ENCODE results near the gene FAM83E.

Gene FAM83E

DNA sequence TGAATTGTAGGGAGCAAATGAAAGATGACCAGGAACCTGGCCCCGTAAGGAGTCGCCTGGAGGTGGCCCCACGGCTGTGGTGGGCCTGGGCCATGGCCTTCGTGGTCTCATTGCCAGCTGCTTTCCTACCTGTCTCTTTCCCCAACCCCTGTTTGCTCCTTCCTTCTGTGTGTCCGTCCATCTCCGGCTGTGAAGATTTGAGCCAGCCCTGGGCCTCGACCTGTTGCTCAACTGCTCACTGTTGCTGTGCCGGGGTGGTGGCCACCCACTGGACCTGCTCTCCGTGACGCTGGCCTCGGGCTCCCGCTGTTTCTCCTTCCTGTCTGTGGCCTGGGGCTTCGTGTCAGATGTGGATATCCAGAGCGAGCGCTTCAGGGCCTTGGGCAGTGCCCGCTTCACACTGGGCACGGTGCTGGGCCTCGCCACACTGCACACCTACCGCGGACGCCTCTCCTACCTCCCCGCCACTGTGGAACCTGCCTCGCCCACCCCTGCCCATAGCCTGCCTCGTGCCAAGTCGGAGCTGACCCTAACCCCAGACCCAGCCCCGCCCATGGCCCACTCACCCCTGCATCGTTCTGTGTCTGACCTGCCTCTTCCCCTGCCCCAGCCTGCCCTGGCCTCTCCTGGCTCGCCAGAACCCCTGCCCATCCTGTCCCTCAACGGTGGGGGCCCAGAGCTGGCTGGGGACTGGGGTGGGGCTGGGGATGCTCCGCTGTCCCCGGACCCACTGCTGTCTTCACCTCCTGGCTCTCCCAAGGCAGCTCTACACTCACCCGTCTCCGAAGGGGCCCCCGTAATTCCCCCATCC is 13.8 kb upstream of the FAM83E start:
- DNase-seq = no peak
- ATAC-seq = no peak

- ATAC-seq = no peak
Measured at GRCh38 chr19:48627865-48628314, 13.0 kb upstream of the FAM83E start.

DNA sequence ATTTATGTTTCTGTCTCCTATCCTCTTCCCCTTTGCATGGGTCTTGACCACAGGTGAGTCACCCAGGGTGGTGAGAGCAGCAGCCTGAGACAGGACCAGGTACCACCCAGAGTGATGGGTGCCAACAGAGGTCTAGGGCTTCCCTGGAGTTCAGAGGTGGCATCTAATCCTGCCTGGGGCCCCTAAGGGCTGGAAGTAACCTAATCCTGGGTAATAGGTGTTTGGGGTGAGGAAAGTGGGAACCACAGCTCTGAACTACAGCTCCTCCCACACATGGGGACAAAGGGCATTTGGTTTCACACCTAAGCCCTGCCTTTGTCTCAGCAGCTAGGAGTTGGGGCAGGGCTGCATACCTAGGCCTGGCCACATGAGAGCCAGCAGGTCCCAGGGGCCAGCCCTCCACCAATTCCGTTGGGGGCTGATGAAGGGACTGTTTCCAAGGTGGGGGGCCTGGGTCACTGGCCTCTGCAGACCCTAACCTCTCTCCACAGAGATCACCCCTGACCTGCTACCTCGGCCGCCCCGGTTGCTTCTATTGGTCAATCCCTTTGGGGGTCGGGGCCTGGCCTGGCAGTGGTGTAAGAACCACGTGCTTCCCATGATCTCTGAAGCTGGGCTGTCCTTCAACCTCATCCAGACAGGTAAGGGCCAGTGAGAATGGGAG is 12.5 kb upstream of the FAM83E start:
- DNase-seq (peak; percentile 49), ATAC-seq (peak; percentile 49)

More at GRCh38 chr19:48627865-48628314, 13.0 kb upstream of the FAM83E start:
- DNase-seq = no peak

GRCh38 chr19:48625891-48626327 is 11.0 kb upstream of the FAM83E start:
- ATAC-seq = no peak
- DNase-seq = no peak

GRCh38 chr19:48624791-48625723 is 10.2 kb upstream of the FAM83E start:
- DNase-seq = no peak
- ATAC-seq = no peak

DNA sequence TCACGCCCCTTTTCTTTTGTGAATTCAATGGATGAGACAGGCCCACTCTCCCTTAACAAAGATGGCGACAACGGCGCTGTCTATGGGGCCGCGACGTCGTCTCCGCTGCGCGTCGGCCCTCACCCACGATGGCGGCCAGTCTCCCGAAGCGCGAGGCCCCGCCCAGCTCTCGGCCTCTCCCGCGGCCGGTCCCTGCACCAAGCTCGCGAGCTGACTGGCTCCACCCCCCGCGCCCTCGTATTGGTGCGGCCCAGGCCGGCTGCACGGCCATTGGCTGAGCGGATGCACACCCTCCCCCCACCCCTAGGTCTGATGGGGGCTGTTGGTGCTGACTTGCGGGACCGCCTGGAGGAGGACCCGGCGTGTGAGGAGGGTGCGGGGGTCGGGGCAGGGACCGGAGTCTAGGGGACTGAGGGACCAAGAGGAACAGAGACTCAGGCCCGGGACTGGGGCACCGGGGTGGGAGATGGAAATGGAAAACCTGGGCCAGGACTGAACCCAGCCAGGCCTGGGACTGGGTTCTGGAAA is 9.3 kb upstream of the FAM83E start:
- DNase-seq (peak; percentile 99), ATAC-seq (peak; percentile 82)

GRCh38 chr19:48623556-48624066 is 8.7 kb upstream of the FAM83E start:
- no peak for ATAC-seq
- DNase-seq = no peak

DNA sequence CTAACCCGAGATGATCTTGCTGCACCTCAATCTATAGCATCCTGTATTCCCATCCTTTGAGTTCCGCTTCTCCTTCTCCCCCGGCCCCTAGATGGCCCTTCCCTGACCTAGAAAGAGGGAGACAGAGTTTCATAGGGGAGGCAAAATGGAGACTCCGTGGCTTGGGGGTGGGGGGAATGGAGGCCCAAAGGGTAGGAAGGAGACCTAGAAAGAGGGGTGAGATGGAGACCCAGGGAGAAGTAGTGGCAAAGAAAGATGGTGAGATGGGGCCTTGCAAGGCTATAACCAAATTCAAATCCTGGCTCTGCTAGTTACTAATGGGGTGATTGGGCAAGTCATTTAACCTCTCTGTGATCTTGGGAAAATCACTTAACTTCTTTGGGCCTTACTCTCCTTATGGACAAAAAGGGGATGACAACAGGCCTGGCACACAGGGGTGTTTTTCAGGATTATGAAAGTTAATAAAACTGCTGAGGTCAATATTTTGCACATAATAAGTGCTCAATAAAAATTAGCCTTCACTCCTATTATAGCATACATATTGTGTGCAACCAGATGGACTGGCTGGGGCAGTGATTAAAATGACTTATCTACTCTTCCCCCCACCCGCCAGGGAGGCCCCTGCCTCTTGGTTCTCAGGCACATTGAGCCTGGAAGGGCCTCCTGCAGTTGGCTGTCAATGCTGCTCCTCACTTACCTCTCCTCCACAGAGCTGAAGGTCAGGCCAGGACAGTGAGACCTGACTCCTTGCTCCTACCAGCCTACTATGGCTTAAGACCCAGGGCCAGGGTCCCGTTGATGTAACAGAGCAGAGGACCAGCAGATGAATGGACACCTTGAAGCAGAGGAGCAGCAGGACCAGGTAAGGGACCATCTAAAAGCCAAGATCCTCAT is 5.1 kb upstream of the FAM83E start:
- no peak for ATAC-seq
- DNase-seq = no peak

DNA sequence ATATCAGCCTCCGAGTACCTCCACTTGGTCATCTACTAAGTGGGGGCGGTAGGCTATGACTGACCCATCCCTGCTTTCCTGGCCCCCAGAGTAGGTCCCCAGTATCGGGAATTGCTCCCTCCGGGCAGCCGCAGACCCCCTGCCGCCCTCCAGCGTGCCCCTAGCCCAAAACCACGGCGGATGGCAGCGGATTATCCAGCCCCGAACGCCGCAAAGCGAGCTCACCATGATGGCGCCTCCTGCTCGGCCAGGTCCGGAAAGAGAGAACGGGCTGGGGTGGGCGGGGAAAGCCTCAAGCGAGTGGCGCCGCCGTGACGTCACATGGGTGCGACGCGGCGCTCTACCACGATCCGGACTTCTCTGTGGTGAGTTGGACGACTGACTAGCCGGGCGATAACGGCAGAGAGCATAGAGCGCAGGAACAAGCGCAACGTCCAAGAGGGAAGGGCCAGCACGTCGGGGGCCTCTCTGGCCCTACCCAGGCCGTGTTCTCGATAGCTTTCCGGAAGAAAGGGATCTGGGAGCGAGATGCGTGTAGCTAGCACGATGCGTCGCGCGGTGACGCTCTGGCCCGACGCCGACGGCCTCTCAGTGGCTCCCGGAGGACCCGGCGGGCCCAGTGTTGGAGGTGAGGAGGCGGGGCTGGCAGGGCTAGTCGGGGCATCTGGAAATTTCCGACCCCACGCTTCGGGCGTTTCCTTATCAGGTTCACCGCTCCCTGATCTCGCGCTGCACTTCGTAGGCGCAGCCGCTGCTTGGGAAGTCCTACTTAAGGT is 4.2 kb upstream of the FAM83E start, which contains the start of the genes RPL18 and SPHK2:
Gene RPL18 (minus strand): TSS at position 263 of the 776 bp plus-strand sequence. CDS start 35 bp downstream, at position 228.
Gene SPHK2 (plus strand): TSS at position 591 of the 776 bp plus-strand sequence. CDS start 1,009 bp downstream, outside the sequence.
- DNase-seq = peak; percentile 94
- peak; percentile 86 for ATAC-seq

DNA sequence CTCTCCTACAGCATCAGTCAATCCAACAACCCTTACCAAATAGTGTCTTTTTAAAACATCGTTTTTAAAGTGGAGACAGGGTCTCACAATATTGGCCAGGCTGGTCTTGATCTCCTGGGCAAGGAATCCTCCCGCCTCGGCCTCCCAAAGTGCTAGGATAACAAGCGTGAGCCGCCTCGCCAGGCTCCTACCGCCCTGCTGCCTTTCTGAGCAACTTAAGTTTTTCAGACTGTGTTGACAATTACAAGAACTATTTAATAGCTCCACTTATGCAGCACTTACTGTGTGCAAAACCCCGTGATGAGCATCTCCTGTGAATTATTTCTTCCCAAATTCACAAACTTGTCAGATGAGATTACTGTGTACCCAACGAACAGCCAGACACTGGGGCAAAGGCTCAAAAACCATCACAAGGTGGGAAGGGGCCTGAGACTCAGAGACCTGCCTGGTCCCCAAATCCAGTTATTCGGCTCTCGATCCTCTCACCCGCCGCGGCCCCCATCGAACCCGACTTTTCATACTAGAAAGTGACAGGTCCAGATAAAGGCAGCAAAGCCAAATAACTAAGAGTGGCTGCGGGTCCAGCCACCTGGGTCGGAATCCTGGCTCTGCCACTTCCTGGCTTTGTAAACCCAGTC is 3.5 kb upstream of the FAM83E start:
- DNase-seq = no peak
- no peak for ATAC-seq

DNA sequence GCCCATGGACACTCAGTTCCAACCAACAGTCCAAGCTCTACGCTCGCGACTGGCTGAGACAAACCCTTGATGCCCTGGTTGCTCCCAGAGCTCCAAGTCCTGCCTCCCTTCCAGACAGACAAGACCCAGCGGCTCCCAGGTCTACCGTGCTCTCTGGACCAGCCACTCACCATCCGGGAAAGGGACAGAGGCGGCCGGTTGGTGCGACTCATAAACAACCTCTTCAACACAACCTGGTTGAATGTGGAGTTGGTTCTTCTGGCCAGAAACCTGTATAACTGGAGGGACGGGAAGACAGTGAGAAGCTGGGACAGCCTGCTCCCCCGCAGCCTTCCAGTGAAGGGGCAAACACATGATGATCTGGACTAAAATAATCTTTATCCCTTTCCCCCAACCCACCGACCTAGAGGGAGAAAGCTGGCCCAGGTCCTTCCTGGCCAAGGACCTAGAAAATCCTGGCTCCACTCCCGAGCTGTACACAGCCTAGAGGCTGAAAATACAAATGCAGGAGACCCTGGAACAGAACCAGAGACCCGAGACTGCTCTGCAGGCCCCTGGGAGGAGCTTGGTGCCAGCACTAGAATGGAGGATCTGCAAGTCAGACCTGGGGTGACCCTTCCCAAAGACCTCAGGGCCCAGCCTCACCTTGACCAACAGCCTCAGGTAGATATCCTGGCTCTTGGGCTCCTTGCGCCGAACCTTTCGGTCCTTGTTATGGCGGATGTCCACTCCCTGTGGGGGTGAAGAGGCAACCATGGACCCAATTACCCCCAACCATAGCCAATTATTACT is 2.5 kb upstream of the FAM83E start:
- ATAC-seq (no peak), DNase-seq (no peak)

- ATAC-seq (no peak), DNase-seq (no peak)
Measured at GRCh38 chr19:48616491-48617056, 1.7 kb upstream of the FAM83E start.

DNA sequence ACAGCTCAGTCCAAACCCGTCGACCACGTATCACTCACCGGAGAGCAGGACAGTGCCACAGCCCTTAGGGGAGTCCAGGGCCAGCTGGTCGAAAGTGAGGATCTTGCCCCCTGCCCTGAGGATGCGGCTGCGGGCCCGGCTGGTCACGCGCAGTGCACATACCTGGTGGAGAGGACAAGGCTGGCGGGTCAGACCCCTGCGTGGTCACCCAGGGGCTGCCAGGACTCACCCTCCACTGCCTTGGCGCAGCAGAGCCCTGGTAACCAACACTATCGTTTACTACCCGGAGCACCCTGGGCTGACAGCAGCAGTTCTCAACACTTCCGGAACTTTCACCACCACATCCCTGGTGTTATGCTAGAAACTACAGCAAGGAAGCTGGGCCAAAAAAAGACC is 1.2 kb upstream of the FAM83E start:
- no peak for DNase-seq
- no peak for ATAC-seq

DNA sequence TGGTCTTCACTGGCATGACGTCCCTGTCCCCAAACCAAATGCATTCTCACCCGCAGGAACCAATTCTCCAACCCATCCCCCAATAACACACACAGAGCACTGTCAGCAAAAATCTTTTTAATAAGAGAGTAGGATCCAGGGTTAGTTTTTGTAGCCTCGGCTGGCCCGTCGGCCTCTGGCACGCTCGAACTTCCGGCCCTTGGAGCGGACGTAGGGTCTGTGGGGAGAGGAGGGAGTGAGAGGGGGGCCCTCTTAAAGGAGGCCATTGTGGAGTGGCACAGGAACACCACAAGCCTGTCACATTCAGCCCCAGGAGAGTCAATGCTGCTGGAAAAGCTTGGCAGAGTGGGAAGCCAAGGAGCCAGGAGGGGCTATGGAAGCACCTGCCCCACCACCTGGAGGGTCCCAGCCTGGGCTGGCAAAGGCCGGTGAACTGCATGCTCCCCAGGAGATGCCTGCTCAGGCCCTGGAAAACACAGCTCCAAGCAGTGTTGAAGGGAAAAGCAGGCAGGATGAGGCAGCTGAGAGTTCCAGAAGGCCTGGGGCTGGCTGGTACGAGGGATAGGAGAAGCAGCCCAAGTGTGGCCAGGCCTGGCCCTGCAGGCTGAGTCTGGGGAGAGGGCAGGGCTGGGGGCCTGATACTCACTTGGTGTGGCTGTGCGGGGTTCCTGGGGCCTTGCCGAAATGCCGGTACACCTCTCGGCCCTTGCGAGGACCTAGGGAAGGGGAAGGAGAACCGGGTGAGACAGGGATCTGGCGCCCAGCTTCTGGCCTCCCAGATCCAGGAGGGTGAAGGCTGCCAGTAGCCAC is 560 bp upstream of the FAM83E start:
- DNase-seq (no peak), ATAC-seq (no peak)

DNA sequence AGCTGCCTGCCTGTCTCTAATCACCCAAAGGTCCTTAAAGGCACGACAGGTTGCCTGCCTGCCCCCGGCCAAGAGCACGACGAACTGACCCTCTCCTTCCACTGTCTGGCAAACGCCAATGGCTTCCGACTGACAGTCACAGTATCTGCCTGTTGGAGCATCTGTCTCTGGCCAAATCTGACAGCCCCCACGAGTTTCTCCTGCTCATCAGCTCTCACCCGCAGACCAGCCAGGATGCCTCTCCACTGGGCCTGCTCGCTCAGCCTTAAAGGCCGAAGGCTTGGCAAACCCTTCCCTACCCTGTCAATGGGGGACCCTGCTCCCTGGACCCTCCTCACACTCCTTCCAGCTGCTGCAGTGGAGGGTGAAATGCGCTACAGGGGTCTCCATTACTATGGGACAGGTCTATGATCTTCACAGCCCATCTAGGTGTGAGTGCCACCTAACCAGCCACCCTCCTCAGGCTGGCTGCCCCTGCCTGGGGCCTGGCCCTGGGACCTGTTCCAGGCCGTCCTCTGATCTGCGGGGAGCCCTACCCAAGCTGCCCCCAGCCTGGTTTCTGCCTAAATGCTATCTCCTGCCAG is 932 bp downstream of the FAM83E start:
- ATAC-seq (peak; percentile 11), DNase-seq (peak; percentile 41)

DNA sequence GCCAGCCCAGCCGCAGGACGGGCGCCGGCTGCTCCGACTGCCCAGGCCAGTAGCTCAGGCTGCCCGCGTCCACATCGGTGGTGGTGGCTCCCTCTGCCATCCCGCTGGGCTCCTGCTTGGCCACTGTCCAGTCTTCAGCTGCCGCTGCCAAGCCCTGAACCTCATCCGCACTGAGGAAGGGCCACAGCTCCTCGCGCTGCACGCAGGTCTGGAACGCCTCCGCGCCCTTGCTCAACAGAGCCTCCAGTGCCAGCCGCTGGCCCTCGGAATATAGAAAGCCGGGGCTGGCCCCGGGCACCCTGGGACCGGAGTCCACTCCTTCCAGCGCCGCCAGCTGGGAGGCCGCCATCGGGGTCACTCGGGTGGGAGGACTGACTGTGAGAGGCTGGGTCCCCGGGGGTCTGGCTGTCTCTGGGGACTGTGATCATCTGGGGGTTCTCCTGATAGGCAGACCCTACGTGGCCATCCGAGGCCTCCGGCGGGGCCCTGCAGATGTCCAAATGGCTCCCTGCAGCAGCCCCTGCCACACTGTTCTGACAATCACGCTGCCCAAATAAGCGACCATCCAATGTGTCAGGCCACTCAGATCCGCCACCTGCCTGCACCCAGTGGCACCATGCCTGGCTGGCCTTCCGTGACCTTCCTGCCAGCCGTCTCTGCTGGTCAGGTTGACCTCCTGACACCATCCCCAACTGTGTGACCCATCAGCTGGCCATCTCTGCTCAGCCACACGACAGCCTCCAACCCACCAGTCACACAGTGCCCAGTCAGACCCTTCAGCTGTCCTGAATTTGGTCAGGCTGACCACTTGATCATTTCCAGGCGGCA is 1.6 kb downstream of the FAM83E start:
- ATAC-seq = no peak
- peak; percentile 26 for DNase-seq
